NCI-H460 (cell line): ENCODE measurements around the gene EPB41L3. TPM values are rescaled to one million over a fixed set of nuclear protein-coding genes. Genes with fewer than 3 reads are reported as not detected.
A peak's percentile ranks its signal among the peaks of the same experiment; 100 is the strongest.
"Not testable (repeated sequence)": the region's sequence is repeated elsewhere in the genome, so short reads cannot be mapped to it uniquely, and the experiment has no call there.

ENCODE experiments used
- DNase-seq: peaks from one replicate; pipeline ENCODE4 v3.0.0-alpha.2; 2016; ENCODE audit warnings: low read depth; ENCODE audit errors: extremely low read depth
- total RNA-seq: library from RNA; depleted of rRNA; stranded (reverse); fragments of >200 nt; shearing (Covaris generic); gene quantifications from 2 replicates; pipeline ENCODE4 v1.2.3, GENCODE V29; 2014

The EPB41L3 gene
- total RNA-seq, 1 experiment from 2014 or later: 554 TPM

DNA sequence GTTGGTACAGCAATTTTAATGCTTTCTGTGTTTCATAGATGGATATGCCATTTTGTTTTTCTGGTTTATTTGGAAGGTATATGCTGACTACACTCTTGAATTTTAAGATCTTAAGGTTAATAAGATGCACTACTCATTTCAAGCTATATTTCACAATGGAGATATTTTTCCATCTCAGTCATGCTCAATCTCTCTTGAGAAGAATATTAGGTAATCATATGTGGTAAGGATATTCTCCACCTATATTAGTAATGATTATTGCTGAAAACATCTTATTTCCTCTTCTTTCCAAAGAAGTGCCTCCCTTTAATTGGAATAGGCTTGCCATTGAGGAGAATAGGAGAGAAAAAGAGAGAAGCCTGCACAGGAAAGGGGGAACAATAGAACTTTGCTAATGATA is 40.1 kb downstream of the EPB41L3 start:
- no peak for DNase-seq

DNA sequence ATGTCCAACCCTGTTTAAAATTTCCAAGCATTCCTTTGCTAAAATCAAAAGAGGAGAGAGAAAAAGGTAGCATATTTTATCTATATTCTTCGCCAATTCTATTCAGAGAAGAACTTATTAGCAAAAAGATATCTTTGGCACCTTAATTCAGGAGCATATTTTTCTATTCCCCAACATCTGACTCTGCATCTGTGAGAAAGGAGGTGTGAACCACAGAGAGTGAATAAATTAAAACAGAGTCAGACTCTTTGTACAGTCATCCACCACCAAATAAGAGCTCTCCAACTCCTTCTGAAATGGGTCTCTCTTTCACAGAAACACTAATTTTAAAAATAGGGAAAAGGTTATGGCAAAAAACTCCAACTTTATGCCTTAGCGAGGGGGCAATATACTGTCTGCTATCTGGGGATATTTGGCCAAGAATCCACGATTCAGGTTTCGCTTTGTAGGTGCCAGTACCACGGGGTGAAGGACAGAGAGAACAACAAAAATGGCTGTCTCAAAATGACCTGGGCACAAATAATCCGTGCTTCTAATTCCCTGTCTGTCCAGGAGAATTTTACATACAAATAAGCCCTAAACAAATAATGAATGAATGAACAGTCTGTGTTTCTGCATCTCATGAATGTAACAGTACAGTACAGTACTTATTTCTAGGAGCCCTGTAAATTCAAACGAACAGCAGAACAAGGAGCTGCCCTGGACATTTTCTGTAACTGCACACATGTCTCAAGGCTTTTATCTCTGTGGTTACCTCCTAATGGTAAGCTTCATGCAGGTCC is 43.4 kb downstream of the EPB41L3 start:
- DNase-seq: no peak

DNA sequence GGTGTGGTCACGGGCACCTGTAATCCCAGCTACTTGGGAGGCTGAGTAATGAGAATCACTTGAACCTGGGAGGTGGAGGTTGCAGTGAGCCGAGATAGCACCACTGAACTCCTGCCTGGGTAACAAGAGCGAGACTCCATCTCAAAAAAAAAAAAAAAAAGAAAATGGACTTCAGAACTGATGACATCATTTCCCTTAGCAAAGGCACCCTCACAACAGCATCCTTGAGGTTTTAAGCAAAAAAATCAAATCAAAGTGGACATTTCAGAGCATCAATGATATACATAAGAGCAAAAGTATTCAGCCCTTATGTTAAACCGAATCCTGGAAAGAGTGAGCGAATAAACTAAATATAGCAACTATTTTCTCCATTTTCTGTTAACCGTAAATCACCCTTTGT is 45.3 kb downstream of the EPB41L3 start:
- DNase-seq: no peak

DNA sequence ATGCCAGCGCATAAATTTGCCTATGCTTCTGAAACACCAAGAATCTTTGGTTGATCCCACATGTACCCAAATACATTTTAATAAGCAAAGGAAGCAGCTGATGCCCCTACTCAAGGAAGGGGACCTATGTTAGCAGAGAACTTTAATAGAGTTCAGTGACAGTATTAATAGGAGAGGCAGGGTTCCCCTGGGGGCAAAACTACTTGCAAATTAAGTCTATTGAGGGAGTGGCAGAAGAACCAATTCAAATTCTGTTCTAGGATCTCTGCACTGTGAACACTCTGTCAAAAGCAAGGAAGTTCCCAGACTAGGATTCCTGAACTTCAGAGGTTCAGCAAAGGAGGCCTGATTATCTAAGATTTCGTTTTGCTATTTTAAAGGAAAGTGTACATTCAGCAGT is 47.5 kb downstream of the EPB41L3 start:
- DNase-seq: no peak

DNA sequence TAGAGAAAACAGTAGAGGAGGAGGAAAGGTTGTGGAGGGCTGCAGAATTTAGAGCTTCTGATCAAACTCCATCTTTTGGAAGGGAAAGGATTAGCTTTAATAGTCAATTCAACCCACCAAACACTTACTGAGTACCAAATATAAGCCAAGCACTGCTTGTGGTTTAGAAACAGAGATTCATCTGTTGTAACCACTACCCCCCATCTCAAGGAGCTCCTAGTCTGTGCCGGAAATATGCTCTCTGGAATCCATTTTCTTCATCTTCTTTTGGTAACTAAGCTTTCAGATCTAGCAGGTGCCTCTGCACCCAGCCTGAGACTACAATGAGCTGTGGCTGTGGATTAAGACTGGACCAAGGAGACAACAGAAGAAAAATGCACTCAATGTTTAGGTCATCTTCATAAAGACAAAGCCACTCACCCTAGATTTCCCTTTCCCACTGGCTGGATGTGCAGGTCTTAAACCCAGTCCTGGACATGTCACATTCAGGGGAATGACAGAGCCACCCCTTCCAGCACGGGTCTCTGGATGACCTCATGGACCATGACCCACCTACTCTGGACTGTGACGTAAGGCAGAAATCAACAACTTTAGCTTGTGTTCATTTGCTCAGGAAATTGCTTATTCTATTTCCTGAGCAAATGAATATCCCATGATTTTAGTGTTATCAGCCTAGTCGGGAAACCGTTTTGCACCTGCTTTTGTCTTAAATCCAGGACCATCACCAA is 52.9 kb downstream of the EPB41L3 start:
- DNase-seq: no peak

DNA sequence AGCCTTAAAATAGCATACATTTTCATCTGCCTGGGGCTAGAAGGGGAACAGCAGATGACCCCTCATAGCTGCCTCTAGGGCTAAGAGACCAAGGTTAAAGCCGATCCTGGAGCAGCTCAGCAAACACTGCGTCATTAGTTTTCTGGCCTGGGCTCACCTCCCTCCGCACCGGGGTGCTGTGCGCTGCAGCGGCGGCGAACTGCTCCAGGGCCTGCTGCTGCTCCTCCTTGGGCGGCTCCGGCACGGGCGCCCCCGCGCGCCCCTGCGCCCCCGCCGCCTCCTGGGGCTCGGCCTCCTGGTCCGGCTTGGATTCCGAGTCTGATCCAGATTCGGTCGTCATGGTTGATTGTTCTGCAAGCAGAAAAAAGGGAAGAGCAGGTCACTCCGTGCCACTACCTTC is 55.0 kb downstream of the EPB41L3 start:
- no peak for DNase-seq

DNA sequence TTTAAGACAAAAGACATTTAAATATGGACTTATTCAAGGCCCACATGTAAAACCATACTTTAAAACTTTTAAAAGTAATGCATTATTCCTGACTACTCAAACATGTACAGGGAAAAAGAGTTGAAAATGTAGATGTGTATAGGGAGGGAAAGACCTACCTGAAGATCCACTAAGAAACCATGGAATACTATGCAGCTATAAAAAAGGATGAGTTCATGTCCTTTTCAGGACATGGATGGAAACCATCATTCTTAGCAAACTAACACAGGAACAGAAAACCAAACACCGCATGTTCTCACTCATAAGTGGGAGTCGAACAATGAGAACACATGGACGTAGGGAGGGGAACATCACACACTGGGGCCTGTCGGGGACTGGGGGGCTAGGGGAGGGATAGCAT is 55.8 kb downstream of the EPB41L3 start:
- not testable (repeated sequence) for DNase-seq

DNA sequence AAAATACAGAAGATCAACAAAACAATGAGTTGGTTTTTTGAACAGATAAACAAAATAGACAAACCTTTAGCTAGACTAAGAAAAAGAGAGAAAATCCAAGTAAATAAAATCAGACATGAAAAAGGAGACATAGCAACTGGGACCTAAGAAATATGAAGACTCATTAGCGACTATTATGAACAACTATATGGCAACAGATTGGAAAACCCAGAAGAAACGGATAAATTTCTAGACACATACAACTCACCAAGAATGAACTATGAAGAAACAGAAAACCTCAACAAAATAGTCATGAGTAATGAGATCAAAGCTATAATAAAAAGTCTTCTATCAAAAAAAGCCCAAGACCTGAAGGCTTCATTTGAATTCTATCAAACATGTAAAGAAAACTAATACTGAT is 59.3 kb downstream of the EPB41L3 start:
- DNase-seq: no peak

DNA sequence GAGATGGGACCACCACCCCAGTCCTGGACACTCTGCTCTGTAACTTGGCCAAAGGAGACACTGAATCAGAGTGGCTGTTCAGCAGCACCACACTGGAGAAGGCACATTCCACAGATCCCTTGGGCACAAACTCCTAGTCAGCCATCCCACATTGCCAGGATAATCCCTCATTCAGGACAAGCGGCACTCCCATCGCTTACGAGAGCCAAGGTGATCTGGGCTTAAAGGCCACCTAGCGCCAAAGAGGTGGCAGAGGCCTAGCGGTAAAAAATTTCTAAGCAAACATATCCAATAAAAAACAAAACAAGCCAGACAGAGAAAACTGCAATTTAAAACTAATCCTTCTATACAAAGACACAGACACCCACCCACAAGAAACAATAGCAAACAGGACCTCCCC is 62.2 kb downstream of the EPB41L3 start:
- no peak for DNase-seq

DNA sequence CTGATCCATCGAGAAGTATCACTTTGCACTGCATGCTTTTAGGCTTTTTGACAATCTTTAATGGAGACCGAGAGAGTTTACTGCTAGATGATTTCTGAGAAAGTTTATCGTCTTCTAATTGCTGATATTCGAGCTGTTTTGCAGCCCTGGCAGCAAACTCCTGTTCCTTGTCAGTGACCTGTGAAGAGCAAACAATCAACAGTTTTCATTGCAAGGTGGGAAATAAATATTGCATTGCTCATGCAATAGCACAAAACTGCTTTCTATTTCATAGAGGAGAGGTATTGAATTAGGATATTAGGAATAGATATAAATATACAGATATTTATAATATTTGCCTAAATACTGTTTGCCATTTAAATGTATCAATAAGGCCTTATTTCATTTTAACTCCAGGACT is 65.5 kb downstream of the EPB41L3 start:
- no peak for DNase-seq

DNA sequence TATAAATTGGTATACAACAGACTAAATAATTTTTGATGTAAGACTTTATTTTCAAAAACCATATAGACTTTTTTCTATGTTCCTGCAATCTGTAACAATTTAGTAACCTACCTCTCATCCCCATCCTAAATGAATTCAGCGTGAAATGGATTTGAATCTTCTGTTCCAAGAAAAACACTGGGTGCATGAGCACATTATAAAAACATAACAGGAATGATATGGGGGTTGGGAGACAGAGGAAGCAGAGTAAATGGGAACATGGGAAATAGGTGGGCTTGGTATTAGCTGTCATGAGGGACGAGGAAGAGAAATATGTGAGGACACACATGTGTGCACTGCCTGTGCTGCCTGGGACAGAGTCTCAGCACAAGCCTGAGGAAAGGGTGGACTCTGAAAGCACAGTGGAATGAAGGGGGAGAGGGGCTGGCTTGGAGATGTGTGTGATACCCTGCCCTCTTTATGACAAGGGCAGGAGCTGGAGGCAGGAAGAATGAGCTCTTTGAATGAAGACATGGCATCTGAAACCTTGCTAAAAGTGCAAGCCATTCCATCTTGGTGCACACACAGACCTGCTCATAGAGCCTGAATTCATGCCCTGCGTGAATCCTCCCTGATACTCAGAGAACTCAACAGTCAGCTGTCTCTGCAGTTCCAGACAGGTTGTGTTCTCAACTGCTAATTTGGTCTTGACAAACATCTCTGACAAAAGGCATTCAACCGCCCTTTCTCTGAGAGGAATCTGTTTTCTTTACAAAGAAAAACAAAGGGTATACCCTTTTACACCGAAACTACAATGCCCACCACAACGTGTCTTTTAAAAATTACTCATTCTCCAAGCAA is 66.6 kb downstream of the EPB41L3 start:
- no peak for DNase-seq

DNA sequence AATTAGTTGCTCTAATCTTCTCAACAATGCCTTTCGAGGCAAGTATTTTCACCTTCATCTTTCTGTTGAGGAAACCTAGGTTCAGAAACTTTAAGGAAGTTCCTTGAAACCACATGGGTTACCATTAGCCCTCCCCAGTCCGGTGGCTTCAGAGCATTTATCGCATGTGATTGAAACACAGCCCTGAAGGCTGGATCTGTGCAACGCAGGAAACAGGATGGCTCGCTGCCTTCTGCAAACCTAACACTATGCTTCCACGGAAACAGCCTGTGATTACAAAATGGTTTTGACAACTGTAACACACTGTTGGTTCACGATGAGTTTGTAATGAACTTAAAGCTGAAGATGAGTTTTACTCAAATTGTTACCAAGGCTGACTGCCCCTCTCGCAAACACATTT is 68.5 kb downstream of the EPB41L3 start:
- DNase-seq: no peak

DNA sequence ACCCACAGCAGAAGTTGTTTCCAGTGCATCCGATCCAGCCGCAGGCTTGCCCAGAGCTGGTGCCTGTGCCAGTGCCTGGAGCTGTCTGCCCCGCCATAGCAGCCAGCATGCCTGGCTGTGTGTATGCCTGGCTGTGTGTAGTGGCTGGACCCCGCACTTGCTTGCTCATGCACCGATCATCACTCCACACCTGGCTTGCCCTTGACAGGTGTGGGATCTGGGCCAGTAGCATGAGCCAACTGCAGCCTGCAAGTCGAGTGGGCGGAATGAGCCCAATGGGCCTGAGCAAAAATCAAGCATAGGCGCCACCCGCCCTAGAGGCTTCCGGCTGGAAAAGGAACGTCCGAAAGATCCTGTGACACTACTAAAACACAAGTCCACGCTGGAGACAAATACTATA is 74.5 kb downstream of the EPB41L3 start:
- DNase-seq: no peak

DNA sequence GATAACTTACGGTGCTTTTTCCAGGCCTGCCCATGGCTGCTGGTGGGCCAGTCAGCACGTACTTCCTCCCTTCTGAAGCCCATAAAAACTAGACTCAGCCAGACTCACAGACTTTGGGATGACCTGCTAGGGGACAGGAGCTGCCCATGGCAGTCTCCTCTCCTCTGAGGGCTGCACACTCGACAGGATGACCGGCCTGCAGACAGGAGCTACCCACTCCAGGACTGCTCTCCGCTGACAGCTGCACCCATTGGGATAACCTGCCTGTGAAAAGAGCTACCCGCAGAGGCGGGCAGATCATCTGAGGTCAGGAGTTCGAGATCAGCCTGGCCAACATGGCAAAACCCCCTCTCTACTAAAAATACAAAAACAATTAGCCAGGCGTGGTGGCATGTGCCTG is 75.4 kb downstream of the EPB41L3 start:
- no peak for DNase-seq

DNA sequence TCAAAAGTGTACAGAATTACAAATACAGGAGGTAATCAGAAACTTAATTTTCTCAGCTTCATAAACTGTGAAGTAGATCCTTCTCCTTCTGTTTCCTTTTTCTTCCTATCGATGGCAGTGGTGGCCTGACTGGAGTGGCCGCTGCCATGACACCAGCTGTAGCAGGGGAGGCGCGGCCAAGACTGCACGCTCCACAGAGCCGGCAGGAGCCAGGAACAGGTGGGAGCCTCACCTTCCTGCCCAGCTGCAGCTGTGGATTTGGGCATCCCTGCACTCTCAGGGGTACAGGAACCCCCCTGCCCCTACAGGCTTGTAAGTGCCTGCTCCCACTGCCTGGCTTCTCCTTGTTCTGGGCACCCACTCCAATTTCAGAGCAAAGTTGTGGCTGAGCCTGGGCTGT is 76.1 kb downstream of the EPB41L3 start:
- DNase-seq: no peak

DNA sequence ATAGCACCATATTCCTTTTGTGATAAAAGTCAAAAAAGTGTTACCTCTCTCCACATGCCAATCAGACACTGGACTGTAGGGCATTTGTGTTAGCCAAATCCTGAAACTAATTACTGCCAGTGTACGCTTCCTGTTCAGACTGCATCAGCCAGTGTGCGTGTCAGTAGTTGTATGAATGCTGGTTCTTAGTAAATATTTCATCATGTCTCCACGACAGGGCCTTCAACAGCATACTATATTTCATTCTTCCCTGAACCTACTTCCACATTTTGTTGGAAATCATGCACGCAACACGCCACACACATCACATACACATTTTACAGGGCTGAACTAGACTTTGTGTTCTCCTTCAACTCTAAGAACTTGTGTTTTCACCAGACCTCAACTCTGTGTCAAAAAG is 77.5 kb downstream of the EPB41L3 start:
- peak; percentile 73 for DNase-seq

DNA sequence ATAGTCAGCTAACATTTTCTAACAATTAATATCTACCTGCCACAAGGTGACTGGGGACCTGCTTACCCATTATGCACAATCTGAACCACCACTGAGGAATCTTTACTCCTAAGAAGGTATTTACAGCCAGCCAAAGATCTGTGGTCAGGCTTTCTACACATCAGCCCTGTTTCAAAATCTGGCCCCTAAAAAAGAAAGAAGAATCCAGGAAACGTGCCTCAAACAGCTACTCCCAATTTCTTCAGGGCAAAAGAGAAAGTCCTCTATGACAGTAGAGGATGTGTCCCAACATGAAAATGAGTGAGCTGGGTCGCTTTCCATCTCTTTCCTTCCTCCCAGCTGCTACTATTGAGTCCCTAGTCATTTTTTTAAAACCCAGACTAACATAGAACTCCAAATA is 79.5 kb downstream of the EPB41L3 start:
- no peak for DNase-seq

DNA sequence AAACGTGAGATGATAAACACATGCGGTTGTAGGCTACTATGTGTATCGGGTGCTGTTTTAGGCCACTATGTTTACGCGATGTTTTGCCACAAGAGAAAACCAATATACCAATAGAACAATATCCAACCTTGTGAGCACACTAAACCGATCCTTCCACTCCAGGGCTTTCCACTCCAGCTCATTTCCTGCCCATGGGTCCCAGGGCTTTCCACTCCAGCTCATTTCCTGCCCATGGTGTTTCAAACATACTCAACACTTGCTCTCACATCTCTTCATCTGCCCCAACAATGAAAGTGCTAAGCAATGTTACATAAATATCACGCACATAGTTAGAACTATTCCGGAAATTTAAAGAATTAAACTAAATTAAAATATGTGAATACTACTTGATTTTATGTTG is 80.0 kb downstream of the EPB41L3 start:
- no peak for DNase-seq

DNA sequence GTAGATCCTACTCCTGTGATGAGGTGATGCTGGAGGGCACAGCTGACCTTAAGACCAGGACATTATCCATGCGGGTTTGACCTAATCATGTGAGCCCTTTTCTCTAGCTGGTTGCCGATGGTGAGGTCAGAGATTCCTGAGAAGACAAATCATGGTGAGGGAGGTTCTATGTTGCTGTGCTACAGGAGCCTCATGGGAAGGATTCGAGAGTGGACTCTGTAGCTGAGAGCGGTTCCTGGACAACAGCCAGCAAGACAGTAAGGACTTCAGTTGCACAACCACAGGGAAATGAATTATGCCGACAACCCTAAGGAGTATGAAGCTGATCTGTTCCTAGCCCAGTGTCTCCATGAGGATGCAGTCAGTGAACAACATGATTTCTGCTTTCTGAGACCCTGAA is 80.4 kb downstream of the EPB41L3 start:
- peak; percentile 95 for DNase-seq

DNA sequence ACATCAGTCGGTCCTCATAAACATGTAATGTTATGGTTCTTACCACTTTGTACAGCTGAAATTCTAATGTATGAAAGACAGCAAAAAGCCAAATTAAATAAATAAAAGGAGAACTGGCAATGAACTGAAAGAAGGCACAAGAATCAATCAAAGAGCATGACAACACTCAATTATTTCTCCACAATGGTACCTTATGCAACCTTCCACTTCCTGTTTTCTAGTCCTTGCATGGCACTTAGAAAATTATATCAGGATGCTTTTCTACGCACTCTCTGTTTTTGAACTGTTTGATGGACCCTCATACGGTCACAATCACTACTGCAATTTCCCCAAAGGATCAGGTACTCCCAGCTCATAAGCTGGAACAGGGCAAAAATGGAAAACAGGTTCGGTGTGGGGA is 81.6 kb downstream of the EPB41L3 start:
- no peak for DNase-seq

DNA sequence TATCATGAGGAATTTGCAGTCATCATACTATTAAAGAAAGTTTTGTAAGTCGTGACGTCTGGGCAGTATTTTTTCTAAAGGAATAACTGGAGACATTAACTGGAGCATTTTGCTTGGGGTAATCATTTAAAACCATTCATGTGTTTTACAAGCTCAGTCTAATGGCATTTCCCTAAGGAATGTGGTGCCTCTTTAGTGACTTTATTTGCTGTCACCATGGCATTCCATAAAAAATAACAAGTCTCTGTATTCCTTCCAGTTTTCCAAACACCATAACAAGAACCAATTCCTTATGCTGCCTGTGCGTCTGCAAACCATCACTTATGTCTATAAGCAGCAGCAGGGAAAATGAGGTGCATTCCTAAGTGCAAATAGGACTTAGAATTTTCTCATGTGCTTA is 82.8 kb downstream of the EPB41L3 start:
- DNase-seq: no peak
